ENCODE measurements around the gene GPR156.
A peak's percentile ranks its signal among the peaks of the same experiment; 100 is the strongest.

- peak in 1 of 2 experiments; percentile 44; a peak in 2 of 5 replicates for TF ChIP-seq RAD21 (conservative IDR thresholded peaks at IDR 0.05 in 1 of 2, IDR thresholded peaks at IDR 0.05 in 1 of 2)
- TF ChIP-seq POLR2AphosphoS2 (conservative IDR thresholded peaks at IDR 0.05; ENCODE audit: low read length): no peak
- no peak for TF ChIP-seq MYC (IDR thresholded peaks at IDR 0.05; ENCODE audit: borderline replicate concordance, low read length)
- no peak for TF ChIP-seq CTCF (IDR thresholded peaks at IDR 0.05)
- TF ChIP-seq REST (IDR thresholded peaks at IDR 0.05): no peak
- peak; percentile 57 to 59; a peak in 2 of 5 replicates for TF ChIP-seq EP300 (IDR thresholded peaks at IDR 0.05)
- no peak for TF ChIP-seq FOXS1 (CRISPR knock-in tag; IDR thresholded peaks at IDR 0.05)
- TF ChIP-seq CEBPB (IDR thresholded peaks at IDR 0.05): peak; percentile 95 to 99
- TF ChIP-seq RFX5 (IDR thresholded peaks at IDR 0.05): no peak
- TF ChIP-seq POLR2A (IDR thresholded peaks at IDR 0.05; ENCODE audit: low read length): no peak
- TF ChIP-seq NR3C1 (IDR thresholded peaks at IDR 0.05): no peak
- no peak for TF ChIP-seq RNF2 (IDR thresholded peaks at IDR 0.05; ENCODE audit: borderline replicate concordance, low read depth)
- TF ChIP-seq SREBF2 (IDR thresholded peaks at IDR 0.05): no peak
Measured at GRCh38 chr3:120160050-120160449, 125.0 kb downstream of the GPR156 start.

Data from A549 (cell line).